COLO668 (cell line): Measurements from ENCODE around the gene SVEP1.
"Not testable (repeated sequence)": the region's sequence is repeated elsewhere in the genome, so short reads cannot be mapped to it uniquely, and the experiment has no call there.

Source experiments
- DNase-seq: peaks from one replicate; lab custom pipeline; 2025; ENCODE audit not compliant: unreplicated experiment; lab: John Stamatoyannopoulos, UW

The SVEP1 gene

DNA sequence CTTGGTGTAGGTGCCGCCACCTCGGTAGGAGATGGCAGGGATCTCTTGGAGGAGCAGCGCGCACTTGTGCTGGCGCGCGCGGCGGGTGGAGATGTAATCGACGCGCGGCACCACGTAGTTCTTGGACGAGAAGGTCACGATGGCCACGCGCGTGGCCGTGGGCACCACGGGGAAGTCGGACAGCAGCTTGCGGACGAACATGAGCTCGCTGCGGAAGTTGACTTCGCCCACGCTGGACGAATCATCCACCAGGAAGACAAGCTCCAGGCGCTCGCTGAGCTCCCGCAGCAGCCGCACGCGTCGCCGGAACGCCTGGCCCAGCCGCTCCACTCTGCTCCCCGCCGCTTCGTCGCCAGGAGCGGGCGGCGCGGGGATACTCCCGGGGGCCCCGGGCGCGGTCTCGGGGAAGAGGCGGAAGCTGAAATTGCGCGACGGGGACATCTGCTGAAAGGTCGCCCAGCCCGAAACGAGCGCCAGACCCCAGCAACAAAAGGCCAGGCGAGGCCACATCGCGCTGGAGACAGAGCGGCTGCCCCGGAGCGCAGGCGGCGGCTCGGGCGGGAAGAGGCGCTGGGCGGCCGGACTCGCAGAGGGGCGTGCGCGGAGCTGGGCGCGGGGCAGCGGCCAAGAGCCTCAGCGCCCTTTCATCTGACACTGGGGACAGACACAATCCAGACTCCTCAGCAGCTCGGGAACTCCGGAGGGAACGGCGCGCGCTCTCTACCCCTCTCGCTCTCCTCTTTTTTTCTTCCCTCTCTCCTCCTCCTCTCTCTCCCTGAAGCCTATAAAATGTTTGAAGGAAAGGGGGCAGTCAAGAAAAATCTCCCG is at the start of gene SVEP1:
SVEP1 (minus strand) TSS at position 708 of the 828 bp plus-strand sequence; CDS start at position 510, 198 bp downstream.
- peak; percentile 80 for DNase-seq

- no peak for DNase-seq
These were observed 46.7 kb upstream of the SVEP1 start for GRCh38 chr9:110626101-110626829.

DNA sequence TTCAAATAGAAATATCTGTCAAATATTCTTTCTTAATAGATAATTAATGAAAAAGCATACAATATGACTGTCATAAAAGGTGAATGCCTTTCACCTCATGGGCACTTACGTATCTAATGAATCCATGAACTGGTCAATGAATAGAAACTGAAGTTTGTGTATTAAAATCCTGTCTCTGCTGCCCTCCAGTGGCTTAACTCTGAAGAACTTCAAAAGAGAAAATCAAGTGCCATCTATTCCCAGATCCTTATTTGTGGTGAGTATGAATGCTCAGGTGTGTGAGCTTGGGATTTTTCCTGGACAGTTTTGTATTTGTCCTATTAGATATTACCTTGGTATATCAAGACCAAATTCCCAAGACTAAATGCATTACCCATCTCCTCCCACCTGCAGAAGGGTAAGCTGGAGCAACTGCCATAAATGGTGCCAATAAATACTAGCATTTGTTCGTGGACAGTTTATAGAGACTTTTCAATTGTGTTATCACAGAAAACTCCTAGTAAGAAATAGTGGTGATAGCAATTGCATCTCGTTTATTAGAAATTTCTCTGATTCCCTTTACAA is 44.0 kb upstream of the SVEP1 start:
- DNase-seq, result peak; percentile 55

GRCh38 chr9:110622368-110622767 is 42.8 kb upstream of the SVEP1 start:
- DNase-seq, result no peak

DNA sequence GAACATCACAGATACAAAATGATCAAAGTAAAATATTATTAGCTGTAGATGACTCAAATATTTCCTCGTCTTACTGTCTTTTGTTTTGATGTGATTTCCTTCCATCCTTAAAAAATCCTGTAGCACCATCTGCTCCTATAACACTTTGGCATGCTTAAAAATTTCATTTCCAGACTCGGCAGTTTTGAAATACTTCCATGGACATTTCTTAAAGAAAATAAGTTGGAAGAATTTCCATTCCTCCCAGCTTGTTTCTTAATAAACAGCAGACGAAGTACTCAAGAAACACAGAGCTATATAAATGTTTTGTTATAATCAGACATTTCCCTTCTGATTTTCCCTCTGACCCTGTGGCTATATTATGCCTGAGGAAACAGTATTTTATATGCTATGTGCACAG is 41.2 kb upstream of the SVEP1 start:
- DNase-seq, result no peak

DNA sequence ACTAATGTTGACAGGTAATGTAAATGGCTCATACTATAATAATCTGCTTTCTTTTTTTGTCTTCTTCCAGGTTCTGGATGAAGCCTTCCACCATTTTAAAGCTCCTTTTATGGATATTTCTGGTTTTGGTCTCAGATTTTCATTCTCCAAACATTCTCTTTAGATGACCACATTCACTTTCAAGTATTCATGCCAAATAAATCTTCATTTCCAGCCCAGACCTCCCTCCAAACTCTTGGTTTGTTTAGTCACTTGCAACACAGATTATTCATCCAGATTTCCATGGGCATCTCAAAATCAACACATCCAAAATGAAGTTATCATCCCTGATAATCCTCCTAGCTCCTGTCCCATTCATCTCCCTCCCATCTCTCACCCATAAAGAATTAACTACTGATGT is 40.3 kb upstream of the SVEP1 start:
- no peak for DNase-seq

GRCh38 chr9:110615498-110615897 is 36.0 kb upstream of the SVEP1 start:
- DNase-seq, result no peak

- DNase-seq, result not testable (repeated sequence)
These were observed 35.0 kb upstream of the SVEP1 start for GRCh38 chr9:110614576-110614975.

GRCh38 chr9:110606179-110606790 is 26.7 kb upstream of the SVEP1 start:
- DNase-seq, result no peak

GRCh38 chr9:110605565-110605964 is 26.0 kb upstream of the SVEP1 start:
- DNase-seq, result no peak

DNA sequence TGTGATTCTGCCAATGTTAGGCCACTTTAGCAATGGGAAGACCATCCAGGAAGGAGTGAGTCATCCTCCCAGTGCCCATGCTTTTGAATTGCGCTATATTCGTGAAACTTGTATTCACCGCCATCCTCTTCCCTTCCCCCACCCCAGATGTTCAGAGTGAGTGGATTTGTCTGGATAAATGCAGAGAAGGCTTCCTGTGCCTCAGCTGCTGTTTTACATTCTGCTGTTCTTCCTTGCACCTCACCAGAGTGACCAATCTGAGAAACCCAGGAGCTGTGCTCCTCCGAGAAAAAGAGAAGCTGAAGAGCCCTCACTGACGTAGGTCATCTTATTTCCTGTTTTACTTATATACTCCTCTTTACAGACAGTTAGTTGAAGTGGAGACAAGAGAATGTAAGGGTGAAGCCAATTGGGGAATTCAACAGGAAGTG is 24.6 kb upstream of the SVEP1 start:
- DNase-seq, result no peak

- no peak for DNase-seq
These were observed 22.7 kb upstream of the SVEP1 start for GRCh38 chr9:110602281-110602680.

GRCh38 chr9:110601098-110601497 is 21.6 kb upstream of the SVEP1 start:
- DNase-seq, result no peak

GRCh38 chr9:110599468-110599867 is 19.9 kb upstream of the SVEP1 start:
- no peak for DNase-seq

DNA sequence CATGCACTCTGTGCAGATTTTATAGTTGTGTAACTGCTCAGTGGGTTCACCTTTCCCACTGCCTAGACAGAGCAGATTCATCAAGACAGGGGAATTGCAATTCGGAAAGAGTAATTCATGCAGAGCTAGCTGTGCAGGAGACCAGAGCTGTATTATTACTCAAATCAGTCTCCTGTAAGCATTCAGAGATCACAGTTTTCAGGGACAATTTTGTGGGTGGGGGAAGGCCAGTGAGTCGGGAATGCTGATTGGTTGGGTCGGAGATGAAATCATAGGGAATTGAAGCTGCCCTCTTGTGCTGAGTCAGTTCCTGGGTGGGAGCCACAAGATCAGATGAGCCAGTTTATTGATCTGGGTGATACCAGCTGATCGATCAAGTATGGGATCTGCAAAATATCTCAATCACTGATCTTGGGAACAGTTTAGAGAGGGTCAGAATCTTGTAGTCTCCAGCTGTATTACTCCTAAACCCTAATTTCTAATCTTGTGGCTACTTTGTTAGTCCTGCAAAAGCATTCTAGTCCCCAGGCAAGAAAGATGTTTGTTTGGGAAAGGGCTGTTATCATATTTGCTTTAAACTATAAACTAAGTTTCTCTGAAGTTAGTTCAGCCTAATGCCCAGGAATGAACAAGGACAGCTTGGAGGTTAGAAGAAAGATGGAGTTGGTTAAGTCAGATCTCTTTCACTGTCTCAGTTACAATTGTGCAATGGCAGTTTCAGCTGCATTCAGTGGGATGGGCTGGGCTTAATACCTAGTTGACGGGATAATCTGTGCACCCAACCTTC is 12.7 kb upstream of the SVEP1 start:
- DNase-seq, result no peak

GRCh38 chr9:110591526-110591925 is 12.0 kb upstream of the SVEP1 start:
- no peak for DNase-seq

- no peak for DNase-seq
These were observed 11.3 kb upstream of the SVEP1 start for GRCh38 chr9:110590816-110591215.

DNA sequence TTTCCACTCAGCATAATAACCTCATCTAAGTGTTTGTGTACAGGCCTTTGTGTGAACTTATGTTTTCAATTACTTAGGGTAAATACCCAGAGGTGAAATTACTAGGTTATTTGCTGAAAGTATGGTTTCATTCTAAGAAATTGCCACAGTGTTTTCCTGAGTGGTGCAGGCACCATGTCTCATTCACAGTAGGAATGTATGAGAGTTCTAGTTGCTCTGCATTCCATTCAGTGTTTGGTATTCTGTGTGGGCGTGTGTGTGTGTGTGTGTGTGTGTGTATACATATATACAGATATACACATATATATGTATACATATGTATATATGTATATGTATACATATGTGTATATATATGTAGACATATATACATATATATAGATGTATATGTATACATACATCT is 8.8 kb upstream of the SVEP1 start:
- DNase-seq, result no peak

- DNase-seq, result no peak
These were observed 3.7 kb upstream of the SVEP1 start for GRCh38 chr9:110583237-110583636.

DNA sequence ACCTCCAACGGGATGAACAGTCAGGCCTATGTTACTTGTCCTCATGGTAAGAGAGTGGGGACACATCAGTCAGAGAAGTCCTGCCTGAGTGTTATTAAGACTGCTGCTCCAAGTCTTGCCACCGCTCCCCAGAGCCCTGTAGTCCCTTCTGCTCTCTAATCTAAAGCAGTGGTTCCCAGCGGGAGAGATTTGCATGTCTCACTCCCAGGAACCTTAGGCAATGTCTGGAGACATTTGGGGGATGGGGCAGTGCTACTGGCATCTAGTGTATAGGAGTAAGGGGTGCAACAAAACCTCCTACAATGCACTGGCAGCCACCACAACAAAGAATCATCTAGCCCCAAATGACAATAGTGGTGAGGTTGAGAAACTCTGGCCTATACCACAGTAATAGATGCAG is 2.6 kb upstream of the SVEP1 start:
- no peak for DNase-seq

GRCh38 chr9:110580850-110581249 is 1.3 kb upstream of the SVEP1 start:
- DNase-seq, result no peak
